GM21737 (cell line): ENCODE measurements around the gene ANXA1.

Experiments used
- ATAC-seq: cut with Tn5 transposase; IDR thresholded peaks from one replicate; pipeline ENCODE4 v1.9.1; 2021; ENCODE audit warnings: mild to moderate bottlenecking, moderate library complexity; ENCODE audit not compliant: unreplicated experiment

Gene ANXA1

GRCh38 chr9:73206851-73207250 is 55.2 kb downstream of the ANXA1 start:
- no peak for ATAC-seq

DNA sequence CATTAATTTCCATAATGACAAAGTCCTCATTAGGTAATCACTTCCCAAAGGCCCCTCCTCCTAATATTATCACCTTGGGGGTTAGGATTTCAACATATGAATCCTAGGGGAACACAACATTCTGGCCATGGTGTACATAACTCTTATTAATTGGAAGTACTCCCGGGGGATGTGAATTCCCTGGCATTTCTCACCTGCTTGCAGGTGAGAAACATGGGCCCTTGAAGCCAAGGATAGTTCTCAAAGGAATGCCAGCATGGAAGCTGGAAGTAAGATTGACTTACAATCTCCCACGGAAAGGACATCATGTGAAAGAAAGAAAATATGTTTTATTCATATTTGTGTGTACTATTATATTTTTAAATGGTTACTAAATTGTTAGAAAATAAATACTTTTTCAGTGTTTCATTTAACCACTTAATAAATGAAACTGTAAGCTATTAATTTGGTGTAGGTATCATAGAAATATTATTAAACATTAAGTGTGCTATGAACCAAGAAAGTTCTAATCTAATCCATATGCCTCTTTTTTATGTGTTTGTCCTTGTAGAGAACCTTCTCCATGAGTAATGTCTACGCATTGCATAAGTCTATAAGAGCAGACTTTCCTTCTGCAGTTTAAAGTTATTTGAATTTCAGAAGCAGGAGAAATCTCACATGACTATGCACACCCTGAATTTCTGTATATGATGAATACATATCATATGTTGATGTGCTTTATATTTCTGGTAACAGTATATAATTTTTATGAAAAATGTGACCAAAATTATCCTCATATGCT is 59.4 kb downstream of the ANXA1 start:
- ATAC-seq, result no peak

GRCh38 chr9:73213300-73213699 is 61.6 kb downstream of the ANXA1 start:
- no peak for ATAC-seq

- ATAC-seq, result no peak
Observed at GRCh38 chr9:73215249-73215648, 63.6 kb downstream of the ANXA1 start.

- no peak for ATAC-seq
Observed at GRCh38 chr9:73216100-73216499, 64.4 kb downstream of the ANXA1 start.
